ENCODE results near the gene HEPHL1.
"Not testable (repeated sequence)": the region's sequence is repeated elsewhere in the genome, so short reads cannot be mapped to it uniquely, and the experiment has no call there.

The HEPHL1 gene

DNA sequence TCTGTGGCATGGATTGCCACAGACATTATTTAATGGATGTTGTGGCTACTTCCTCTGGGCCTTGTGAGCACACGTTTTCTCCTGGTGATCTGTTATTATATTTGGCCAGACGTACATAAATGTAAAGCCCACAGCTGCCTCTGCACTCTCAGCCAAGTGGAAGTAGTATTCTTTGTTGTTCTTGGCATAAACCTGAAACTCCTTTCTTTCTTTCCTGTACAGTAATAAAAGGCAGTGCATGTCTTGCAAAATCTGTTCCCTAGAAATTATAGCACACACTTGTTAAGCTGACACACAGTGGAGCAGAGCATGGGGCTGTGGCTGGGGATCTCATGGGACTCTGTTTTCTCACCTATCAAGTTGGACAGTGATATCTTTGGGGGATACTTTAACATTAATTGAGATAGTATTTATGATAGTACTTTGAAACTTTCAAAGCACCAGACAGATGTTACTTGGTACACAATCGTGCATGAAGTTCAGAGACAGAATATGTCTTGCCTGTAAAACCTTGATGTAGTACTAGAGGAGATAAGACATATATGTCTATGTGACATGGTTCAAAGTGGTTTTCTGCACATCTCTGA is 128.4 kb downstream of the HEPHL1 start:
- H3K9ac ChIP-seq (ENCODE audit: low read length in 2 of 2): no peak overlapping the region
- peaks cover 22% of the 10 kb centered on the region for H3K4me1 ChIP-seq (ENCODE audit: control insufficient read depth, insufficient read depth, low read length)
- no peak overlapping the region for H3K27ac ChIP-seq (ENCODE audit: low read length)
- H3K36me3 ChIP-seq (ENCODE audit: control insufficient read depth in 2 of 2, insufficient read depth in 2 of 2, low read length in 2 of 2): peaks cover 0 to 9% of the 10 kb centered on the region in 2 donors
- H3K27me3 ChIP-seq (ENCODE audit: control insufficient read depth in 1 of 2, insufficient read depth in 2 of 2, low read length in 2 of 2): no peaks in the 10 kb centered on the region
- no peak overlapping the region for H3K4me3 ChIP-seq (ENCODE audit: low read length in 2 of 2)
- no peaks in the 10 kb centered on the region for H3K9me3 ChIP-seq (ENCODE audit: control insufficient read depth in 2 of 2, low read length in 2 of 2)

DNA sequence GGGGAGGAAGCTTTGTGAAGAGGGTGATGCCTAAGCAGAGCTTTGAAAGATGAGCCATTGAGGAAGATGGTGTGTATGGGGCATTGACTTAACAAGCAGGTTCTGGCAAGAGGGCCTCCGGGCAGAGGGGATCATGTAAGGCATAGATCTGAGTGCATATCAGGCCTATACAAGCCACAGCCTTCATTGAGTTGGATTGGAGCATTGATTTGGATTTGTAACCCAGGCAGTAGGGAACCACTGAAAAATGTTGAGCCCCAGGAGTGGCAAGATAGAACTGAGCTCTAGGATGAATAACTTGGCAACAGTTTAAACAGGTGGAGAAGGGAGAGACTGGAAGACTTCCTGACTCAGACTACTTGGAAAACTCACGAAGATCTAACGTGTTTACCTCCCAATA is 128.9 kb downstream of the HEPHL1 start:
- H3K9me3 ChIP-seq (ENCODE audit: control insufficient read depth in 2 of 2, low read length in 2 of 2): no peaks in the 10 kb centered on the region
- H3K9ac ChIP-seq (ENCODE audit: low read length in 2 of 2): no peak overlapping the region
- peaks cover 0 to 9% of the 10 kb centered on the region in 2 donors for H3K36me3 ChIP-seq (ENCODE audit: control insufficient read depth in 2 of 2, insufficient read depth in 2 of 2, low read length in 2 of 2)
- no peak overlapping the region for H3K27ac ChIP-seq (ENCODE audit: low read length)
- no peak overlapping the region for H3K4me3 ChIP-seq (ENCODE audit: low read length in 2 of 2)
- no peaks in the 10 kb centered on the region for H3K27me3 ChIP-seq (ENCODE audit: control insufficient read depth in 1 of 2, insufficient read depth in 2 of 2, low read length in 2 of 2)
- peaks cover 22% of the 10 kb centered on the region for H3K4me1 ChIP-seq (ENCODE audit: control insufficient read depth, insufficient read depth, low read length)

DNA sequence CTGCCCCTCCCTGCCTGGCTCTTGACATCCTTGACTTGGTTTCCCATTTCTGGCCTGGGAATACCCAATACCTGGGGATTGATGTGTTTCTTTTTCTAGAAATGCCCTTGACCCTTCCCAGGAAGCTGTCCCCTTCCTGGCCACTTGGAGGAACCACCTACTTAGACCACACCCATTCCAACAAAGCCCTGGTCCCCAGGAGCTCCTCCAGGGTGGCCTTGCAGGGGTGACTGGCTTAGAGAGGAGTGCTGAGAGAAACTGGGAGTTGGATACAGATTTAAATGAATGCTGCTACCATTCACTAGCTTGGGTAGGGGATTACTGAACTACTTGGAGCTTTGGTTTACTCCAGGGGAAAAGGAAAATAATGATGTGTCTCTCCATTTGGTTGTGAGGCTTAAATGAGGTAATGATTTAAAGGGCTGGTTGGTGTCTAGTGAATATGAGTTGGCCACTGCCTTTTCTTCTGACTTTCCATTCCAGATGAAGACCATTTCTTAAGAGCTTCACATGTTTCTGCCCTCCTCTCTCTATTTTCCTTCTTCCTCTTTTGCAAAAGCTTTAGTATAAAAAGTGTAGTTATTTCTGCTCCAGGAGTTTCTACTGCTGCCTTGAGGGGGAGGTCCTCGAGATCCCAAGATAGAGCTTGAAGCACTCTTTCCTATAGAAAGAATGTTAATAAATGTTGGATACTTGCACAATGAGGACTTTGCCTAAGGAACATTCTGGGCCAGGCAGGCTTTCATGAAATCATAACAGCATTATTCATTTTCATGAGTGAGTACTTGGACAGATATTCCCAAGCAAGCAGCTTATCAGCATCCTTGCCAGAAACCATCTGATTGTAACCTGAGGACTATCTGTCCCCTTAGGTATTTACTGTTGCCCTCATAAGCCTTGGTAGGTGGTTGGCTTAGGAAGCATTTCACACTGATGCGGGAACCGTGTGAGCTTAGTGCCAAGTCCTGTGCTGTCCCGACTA is 129.8 kb downstream of the HEPHL1 start:
- peaks cover 22% of the 10 kb centered on the region for H3K4me1 ChIP-seq (ENCODE audit: control insufficient read depth, insufficient read depth, low read length)
- H3K9me3 ChIP-seq (ENCODE audit: control insufficient read depth in 2 of 2, low read length in 2 of 2): no peaks in the 10 kb centered on the region
- H3K27me3 ChIP-seq (ENCODE audit: control insufficient read depth in 1 of 2, insufficient read depth in 2 of 2, low read length in 2 of 2): no peaks in the 10 kb centered on the region
- no peak overlapping the region for H3K9ac ChIP-seq (ENCODE audit: low read length in 2 of 2)
- peaks cover 0 to 9% of the 10 kb centered on the region in 2 donors for H3K36me3 ChIP-seq (ENCODE audit: control insufficient read depth in 2 of 2, insufficient read depth in 2 of 2, low read length in 2 of 2)
- no peak overlapping the region for H3K27ac ChIP-seq (ENCODE audit: low read length)
- H3K4me3 ChIP-seq (ENCODE audit: low read length in 2 of 2): no peak overlapping the region

DNA sequence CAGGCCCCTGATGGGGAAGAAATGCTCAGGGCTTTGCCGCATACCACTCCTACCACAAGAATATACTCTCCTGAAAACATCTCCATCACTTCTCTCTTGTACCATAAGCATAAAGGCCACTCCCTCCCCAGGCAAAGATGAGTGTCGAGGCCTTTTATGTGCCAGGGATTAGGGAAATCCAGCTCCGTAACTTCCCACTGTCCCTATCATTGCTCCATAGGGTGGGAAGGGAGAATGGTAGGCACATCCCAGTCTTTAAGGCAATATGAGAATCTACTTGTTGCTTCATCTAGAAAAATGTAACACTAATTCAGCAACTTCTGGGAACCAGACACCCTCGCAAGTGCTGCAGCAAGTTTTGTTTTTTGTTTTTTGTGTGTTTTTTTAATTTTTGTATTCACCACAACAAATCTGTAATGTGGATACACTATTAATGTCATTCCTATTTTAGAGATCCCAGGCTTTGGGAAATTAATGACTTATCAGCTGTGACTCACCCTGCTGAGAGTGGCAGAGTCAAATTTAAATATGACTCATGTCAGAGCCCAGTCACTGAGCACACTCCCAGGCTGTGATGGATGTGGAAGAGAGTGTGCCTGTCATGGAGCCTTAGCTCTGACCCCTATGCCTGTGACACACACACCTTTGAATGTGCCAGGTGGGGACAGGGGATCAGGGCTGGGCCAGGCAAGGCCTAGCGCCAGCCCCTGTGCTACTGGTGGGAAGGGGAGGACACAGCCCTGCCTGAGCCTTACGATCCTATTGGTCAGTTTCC is 130.9 kb downstream of the HEPHL1 start:
- no peak overlapping the region for H3K27ac ChIP-seq (ENCODE audit: low read length)

DNA sequence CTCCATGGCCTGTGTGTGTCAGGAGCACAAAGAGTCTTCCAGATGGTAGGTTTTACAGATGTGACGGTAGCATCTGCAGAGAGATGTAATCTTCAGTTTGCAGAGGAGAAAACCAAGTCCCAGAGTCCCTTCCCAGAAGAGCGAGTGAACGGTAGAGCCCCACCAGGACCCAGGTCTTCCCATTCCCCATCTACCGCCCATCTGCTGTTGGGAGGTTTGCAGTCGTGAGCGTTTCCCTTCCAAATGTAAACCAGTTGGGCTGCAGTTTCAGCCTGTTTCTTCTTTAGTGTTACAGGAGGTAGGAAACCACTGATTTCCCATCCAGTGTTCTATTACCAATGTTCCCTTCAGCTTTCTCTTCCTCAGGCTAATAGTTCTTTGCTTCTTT is 131.5 kb downstream of the HEPHL1 start:
- Histone ChIP-seq H3K9me3 (ENCODE audit: control insufficient read depth in 2 of 2, low read length in 2 of 2) (no peaks in the 10 kb centered on the region), H3K27me3 (ENCODE audit: control insufficient read depth in 1 of 2, insufficient read depth in 2 of 2, low read length in 2 of 2) (no peaks in the 10 kb centered on the region), H3K4me3 (ENCODE audit: low read length in 2 of 2) (no peak overlapping the region), H3K27ac (ENCODE audit: low read length) (no peak overlapping the region), H3K36me3 (ENCODE audit: control insufficient read depth in 2 of 2, insufficient read depth in 2 of 2, low read length in 2 of 2) (peaks cover 0 to 7% of the 10 kb centered on the region in 2 donors), H3K4me1 (ENCODE audit: control insufficient read depth, insufficient read depth, low read length) (peaks cover 20% of the 10 kb centered on the region), H3K9ac (ENCODE audit: low read length in 2 of 2) (no peak overlapping the region)

More for the DNA sequence above, 130.9 kb downstream of the HEPHL1 start:
- H3K4me1 ChIP-seq (ENCODE audit: control insufficient read depth, insufficient read depth, low read length): peaks cover 20% of the 10 kb centered on the region
- no peak overlapping the region for H3K9ac ChIP-seq (ENCODE audit: low read length in 2 of 2)
- H3K27me3 ChIP-seq (ENCODE audit: control insufficient read depth in 1 of 2, insufficient read depth in 2 of 2, low read length in 2 of 2): no peaks in the 10 kb centered on the region
- H3K4me3 ChIP-seq (ENCODE audit: low read length in 2 of 2): no peak overlapping the region
- peaks cover 0 to 7% of the 10 kb centered on the region in 2 donors for H3K36me3 ChIP-seq (ENCODE audit: control insufficient read depth in 2 of 2, insufficient read depth in 2 of 2, low read length in 2 of 2)
- H3K9me3 ChIP-seq (ENCODE audit: control insufficient read depth in 2 of 2, low read length in 2 of 2): no peaks in the 10 kb centered on the region

DNA sequence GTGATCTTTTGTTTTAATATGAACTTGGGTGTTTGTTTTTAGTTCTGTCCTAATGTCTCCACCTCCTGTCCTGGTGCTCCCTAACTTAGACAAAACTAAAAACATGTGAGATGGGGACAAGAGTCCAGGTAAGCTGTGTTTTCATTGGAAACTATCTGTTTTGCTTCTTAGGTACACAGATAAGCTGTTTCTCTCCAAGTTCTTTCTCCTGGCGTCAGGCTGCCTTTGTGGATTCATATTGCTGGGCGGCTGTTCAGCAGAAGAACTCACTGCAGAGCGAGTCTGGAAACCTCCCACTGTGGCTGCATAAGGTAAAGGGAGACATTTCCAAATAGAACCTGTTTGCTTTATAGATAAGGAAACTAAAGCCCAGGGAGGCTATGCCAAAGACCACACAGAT is 132.2 kb downstream of the HEPHL1 start:
- H3K9ac ChIP-seq (ENCODE audit: low read length in 2 of 2): no peak overlapping the region
- peaks cover 0 to 7% of the 10 kb centered on the region in 2 donors for H3K36me3 ChIP-seq (ENCODE audit: control insufficient read depth in 2 of 2, insufficient read depth in 2 of 2, low read length in 2 of 2)
- no peak overlapping the region for H3K4me3 ChIP-seq (ENCODE audit: low read length in 2 of 2)
- H3K27me3 ChIP-seq (ENCODE audit: control insufficient read depth in 1 of 2, insufficient read depth in 2 of 2, low read length in 2 of 2): no peaks in the 10 kb centered on the region
- H3K27ac ChIP-seq (ENCODE audit: low read length): no peak overlapping the region
- peaks cover 20% of the 10 kb centered on the region for H3K4me1 ChIP-seq (ENCODE audit: control insufficient read depth, insufficient read depth, low read length)
- no peaks in the 10 kb centered on the region for H3K9me3 ChIP-seq (ENCODE audit: control insufficient read depth in 2 of 2, low read length in 2 of 2)

DNA sequence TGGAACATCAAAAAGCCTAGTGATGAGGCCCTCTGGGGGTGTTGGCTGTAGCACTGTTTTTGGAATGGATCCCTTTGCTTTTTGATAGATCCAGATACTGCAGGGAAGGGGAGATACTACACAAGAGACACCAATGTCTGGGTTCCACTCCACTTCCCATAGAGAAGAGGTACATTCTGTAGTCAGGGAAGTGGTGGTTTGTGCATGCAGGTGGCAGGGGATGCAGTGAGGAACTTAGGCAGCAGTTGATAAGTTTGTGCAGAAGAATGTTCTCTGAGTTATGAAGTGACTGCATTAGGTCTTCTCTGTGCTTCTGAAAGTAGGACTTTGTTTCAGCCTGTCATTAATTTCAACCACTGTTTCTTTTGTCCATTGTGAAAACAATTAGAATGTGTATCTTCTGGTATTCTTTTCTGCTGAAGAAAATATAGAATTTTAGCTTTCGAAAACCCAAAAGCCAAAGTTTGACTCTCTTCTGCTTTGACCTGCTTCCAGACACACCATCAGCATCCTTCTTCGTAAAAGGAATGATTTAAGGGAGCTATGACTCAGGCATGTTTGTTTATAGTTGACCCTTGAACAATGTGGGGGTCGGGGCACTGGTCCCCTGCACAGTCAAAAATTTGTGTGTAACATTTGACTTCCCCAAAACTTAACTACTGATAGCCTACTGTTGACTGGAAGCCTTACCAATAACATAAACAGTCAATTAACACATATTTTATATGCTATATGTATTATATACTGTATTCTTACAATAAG is 133.1 kb downstream of the HEPHL1 start:
- H3K4me1 ChIP-seq (ENCODE audit: control insufficient read depth, insufficient read depth, low read length): peaks cover 20% of the 10 kb centered on the region
- no peaks in the 10 kb centered on the region for H3K27me3 ChIP-seq (ENCODE audit: control insufficient read depth in 1 of 2, insufficient read depth in 2 of 2, low read length in 2 of 2)
- H3K27ac ChIP-seq (ENCODE audit: low read length): no peak overlapping the region
- no peak overlapping the region for H3K4me3 ChIP-seq (ENCODE audit: low read length in 2 of 2)
- H3K9me3 ChIP-seq (ENCODE audit: control insufficient read depth in 2 of 2, low read length in 2 of 2): no peaks in the 10 kb centered on the region
- H3K9ac ChIP-seq (ENCODE audit: low read length in 2 of 2): no peak overlapping the region
- peaks cover 0 to 7% of the 10 kb centered on the region in 2 donors for H3K36me3 ChIP-seq (ENCODE audit: control insufficient read depth in 2 of 2, insufficient read depth in 2 of 2, low read length in 2 of 2)

DNA sequence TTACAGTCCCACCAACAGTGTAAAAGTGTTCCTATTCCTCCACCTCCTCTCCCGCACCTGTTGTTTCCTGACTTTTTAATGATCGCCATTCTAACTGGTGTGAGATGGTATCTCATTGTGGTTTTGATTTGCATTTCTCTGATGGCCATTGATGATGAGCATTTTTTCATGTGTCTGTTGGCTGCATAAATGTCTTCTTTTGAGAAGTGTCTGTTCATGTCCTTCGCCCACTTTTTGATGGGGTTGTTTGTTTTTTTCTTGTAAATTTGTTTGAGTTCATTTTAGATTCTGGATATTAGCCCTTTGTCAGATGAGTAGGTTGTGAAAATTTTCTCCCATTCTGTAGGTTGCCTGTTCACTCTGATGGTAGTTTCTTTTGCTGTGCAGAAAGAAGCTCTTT is 136.2 kb downstream of the HEPHL1 start:
- not testable (repeated sequence) for H3K9me3 ChIP-seq (ENCODE audit: control insufficient read depth in 2 of 2, low read length in 2 of 2); H3K4me3 ChIP-seq (ENCODE audit: low read length in 2 of 2); H3K9ac ChIP-seq (ENCODE audit: low read length in 2 of 2); H3K27me3 ChIP-seq (ENCODE audit: control insufficient read depth in 1 of 2, insufficient read depth in 2 of 2, low read length in 2 of 2); H3K27ac ChIP-seq (ENCODE audit: low read length); H3K36me3 ChIP-seq (ENCODE audit: control insufficient read depth in 2 of 2, insufficient read depth in 2 of 2, low read length in 2 of 2)
- peaks cover 10% of the 10 kb centered on the region for H3K4me1 ChIP-seq (ENCODE audit: control insufficient read depth, insufficient read depth, low read length)
